SH-SY5Y (cell line): ENCODE measurements around the gene UNC80.

ENCODE experiments used
- GATA2 ChIP-seq: IDR thresholded peaks from 2 replicates; pipeline ENCODE4 v1.6.1; 2011; ENCODE audit warnings: mild to moderate bottlenecking, low read depth, low read length
- GATA3 ChIP-seq: IDR thresholded peaks from 2 replicates; pipeline ENCODE4 v1.6.1; 2011; ENCODE audit warnings: low read depth, mild to moderate bottlenecking, low read length, moderate library complexity

DNA sequence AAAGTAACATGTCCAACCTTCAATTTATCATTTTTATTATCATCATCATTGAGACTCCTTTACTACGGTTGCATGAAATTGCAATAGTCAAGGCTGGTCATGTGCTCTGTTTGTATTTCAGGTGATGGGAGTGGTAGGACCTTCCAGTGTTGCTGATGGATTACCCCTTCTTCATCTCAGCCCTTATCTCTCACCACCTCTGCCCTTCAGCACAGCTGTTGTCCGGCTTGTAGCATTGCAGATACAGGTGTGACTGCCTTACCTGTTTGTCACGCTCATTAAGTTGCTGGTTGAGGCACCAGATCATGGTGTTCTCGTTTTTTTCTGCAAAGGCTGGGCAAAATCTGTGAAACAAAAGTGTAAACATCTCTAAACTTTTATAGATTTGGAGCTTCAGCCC, 199.1 kb downstream of the UNC80 start:
- no peak for TF ChIP-seq GATA3
- no peak for TF ChIP-seq GATA2
